Liver (tissue), 9 donors: ENCODE measurements around the gene NAP1L4. TPM values are rescaled to one million over a fixed set of nuclear protein-coding genes. Genes with fewer than 3 reads are reported as not detected.

Experiments
- DNase-seq: peaks from one replicate; pipeline ENCODE4 v3.0.0-alpha.2; 2017; ENCODE audit warnings: low spot score
- H3K27ac ChIP-seq, 2 donors: one replicate each; pipeline ENCODE4 v1.7.0; 2013; ENCODE audit warnings: inconsistent platforms in 2 of 2, low read length in 2 of 2, control low read depth in 1 of 2, low read depth in 1 of 2, mild to moderate bottlenecking in 1 of 2
- H3K27me3 ChIP-seq, 4 donors: one replicate each; pipeline versions ENCODE4 v1.6.1 to v1.7.0; 2013; ENCODE audit warnings: low read length in 3 of 4, inconsistent platforms in 1 of 4, mild to moderate bottlenecking in 1 of 4, moderate library complexity in 1 of 4; ENCODE audit not compliant: control insufficient read depth in 4 of 4, insufficient read depth in 4 of 4
- H3K36me3 ChIP-seq, 4 donors: one replicate each; pipeline versions ENCODE4 v1.6.1 to v1.7.0; 2013; ENCODE audit warnings: low read length in 3 of 4, mild to moderate bottlenecking in 3 of 4, low read depth in 1 of 4, moderate library complexity in 1 of 4; ENCODE audit not compliant: control insufficient read depth in 4 of 4, insufficient read depth in 3 of 4
- H3K4me1 ChIP-seq, 4 donors: one replicate each; pipeline versions ENCODE4 v1.6.1 to v1.7.0; 2013; ENCODE audit warnings: low read length in 3 of 4, mild to moderate bottlenecking in 3 of 4, moderate library complexity in 1 of 4; ENCODE audit not compliant: control insufficient read depth in 4 of 4, insufficient read depth in 4 of 4
- H3K4me3 ChIP-seq, 3 donors: one replicate each; pipeline versions ENCODE4 v1.6.1 to v1.7.0; 2013; ENCODE audit warnings: low read length in 3 of 3, control low read depth in 1 of 3, low read depth in 1 of 3, mild to moderate bottlenecking in 1 of 3
- H3K9ac ChIP-seq, 2 donors: one replicate each; pipeline ENCODE4 v1.7.0; 2013; ENCODE audit warnings: low read length in 2 of 2, mild to moderate bottlenecking in 2 of 2, moderate library complexity in 2 of 2, control low read depth in 1 of 2, low read depth in 1 of 2
- H3K9me3 ChIP-seq, 4 donors: one replicate each; pipeline versions ENCODE4 v1.6.1 to v1.7.0; 2013; ENCODE audit warnings: low read length in 3 of 4; ENCODE audit not compliant: control insufficient read depth in 4 of 4
- EGR1 ChIP-seq, 2 donors: IDR thresholded peaks; 2 replicates each; pipeline ENCODE4 v1.6.1; 2016 to 2018; ENCODE audit warnings: antibody characterized with exemption in 2 of 2, low read depth in 2 of 2
- FOXA1 ChIP-seq: IDR thresholded peaks from 2 replicates; pipeline ENCODE4 v1.6.1; 2016; ENCODE audit warnings: antibody characterized with exemption
- FOXA2 ChIP-seq: IDR thresholded peaks from 2 replicates; pipeline ENCODE4 v1.6.1; 2016; ENCODE audit warnings: antibody characterized with exemption
- GABPA ChIP-seq, 2 donors: IDR thresholded peaks in 1 of 2; conservative IDR thresholded peaks in 1 of 2; 2 replicates each; pipeline ENCODE4 v1.6.1; 2016; ENCODE audit warnings: antibody characterized with exemption in 2 of 2, mild to moderate bottlenecking in 1 of 2, moderate library complexity in 1 of 2
- HNF4A ChIP-seq, 2 donors: conservative IDR thresholded peaks; 2 replicates each; pipeline ENCODE4 v1.6.1; 2016; ENCODE audit warnings: antibody characterized with exemption in 2 of 2, mild to moderate bottlenecking in 2 of 2
- HNF4G ChIP-seq: IDR thresholded peaks from 2 replicates; pipeline ENCODE4 v1.6.1; 2016; ENCODE audit warnings: antibody characterized with exemption
- JUND ChIP-seq, 2 donors: IDR thresholded peaks; 2 replicates each; pipeline ENCODE4 v1.6.1; 2016; ENCODE audit warnings: antibody characterized with exemption in 2 of 2
- NR2F2 ChIP-seq: IDR thresholded peaks from 2 replicates; pipeline ENCODE4 v1.6.1; 2016; ENCODE audit warnings: antibody characterized with exemption
- RAD21 ChIP-seq, 2 donors: IDR thresholded peaks; 2 replicates each; pipeline ENCODE4 v1.6.1; 2016; ENCODE audit warnings: antibody characterized with exemption in 2 of 2, mild to moderate bottlenecking in 2 of 2
- RXRA ChIP-seq, 2 donors: IDR thresholded peaks; 2 replicates each; pipeline ENCODE4 v1.6.1; 2017 to 2018; ENCODE audit warnings: antibody characterized with exemption in 2 of 2, mild to moderate bottlenecking in 1 of 2
- SP1 ChIP-seq: IDR thresholded peaks from 2 replicates; pipeline ENCODE4 v1.6.1; 2018; ENCODE audit warnings: antibody characterized with exemption, mild to moderate bottlenecking
- TAF1 ChIP-seq: conservative IDR thresholded peaks from 2 replicates; pipeline ENCODE4 v1.6.1; 2016; ENCODE audit warnings: antibody characterized with exemption, mild to moderate bottlenecking
- YY1 ChIP-seq: IDR thresholded peaks from 2 replicates; pipeline ENCODE4 v1.6.1; 2016; ENCODE audit warnings: antibody characterized with exemption, mild to moderate bottlenecking
- WGBS: extraction: QIAGEN DNeasy Blood & Tissue Kit; methylation state at CpG from one replicate; pipeline ENCODE4 v1.1.7; 2013; 5-methylcytosine and 5-hydroxymethylcytosine counted together
- polyA plus RNA-seq, 2 donors: library from polyadenylated mRNA; stranded (reverse) in 1 of 2; unstranded in 1 of 2; fragments of 200-250 nt in 1 of 2; fragments of >200 nt in 1 of 2; fragmentation: Nextera tagmentation in 1 of 2; extraction: Ambion mirVana in 1 of 2; gene quantifications; one replicate each; pipeline versions ENCODE4 v1.2.1 to v1.2.3, GENCODE V29; 2013 to 2015
- total RNA-seq, 2 donors: library from RNA; depleted of rRNA; stranded (reverse); fragments of >200 nt; gene quantifications; one replicate each; pipeline ENCODE4 v1.2.3, GENCODE V29; 2014
- TF ChIP-seq, protein P1 (sequence below): IDR thresholded peaks from 2 replicates; pipeline ENCODE4 v1.6.1; 2016; ENCODE audit warnings: antibody characterized with exemption
- TF ChIP-seq, protein P2 (sequence below): IDR thresholded peaks from 2 replicates; pipeline ENCODE4 v1.6.1; 2016; ENCODE audit warnings: antibody characterized with exemption
- TF ChIP-seq, protein P3 (sequence below): fragments of 150-350 bp; IDR thresholded peaks from 2 replicates; pipeline ENCODE4 v1.5.1; 2017; ENCODE audit warnings: improper control_type of control experiment, low read depth, low read length; ENCODE audit not compliant: missing input control
- TF ChIP-seq, protein P4 (sequence below): IDR thresholded peaks from 2 replicates; pipeline ENCODE4 v1.6.1; 2016; ENCODE audit warnings: antibody characterized with exemption, mild to moderate bottlenecking
- TF ChIP-seq, protein P5 (sequence below): IDR thresholded peaks from 2 replicates; pipeline ENCODE4 v1.6.1; 2016; ENCODE audit warnings: antibody characterized with exemption
- donor health status: healthy.
- donor health status: healthy.
- donor health status: healthy.
- donor health status: healthy.
- donor health status: healthy.

NAP1L4 gene
- total and polyA plus RNA-seq, 4 donors = 33.2 to 110 (median 46.7) TPM

DNA sequence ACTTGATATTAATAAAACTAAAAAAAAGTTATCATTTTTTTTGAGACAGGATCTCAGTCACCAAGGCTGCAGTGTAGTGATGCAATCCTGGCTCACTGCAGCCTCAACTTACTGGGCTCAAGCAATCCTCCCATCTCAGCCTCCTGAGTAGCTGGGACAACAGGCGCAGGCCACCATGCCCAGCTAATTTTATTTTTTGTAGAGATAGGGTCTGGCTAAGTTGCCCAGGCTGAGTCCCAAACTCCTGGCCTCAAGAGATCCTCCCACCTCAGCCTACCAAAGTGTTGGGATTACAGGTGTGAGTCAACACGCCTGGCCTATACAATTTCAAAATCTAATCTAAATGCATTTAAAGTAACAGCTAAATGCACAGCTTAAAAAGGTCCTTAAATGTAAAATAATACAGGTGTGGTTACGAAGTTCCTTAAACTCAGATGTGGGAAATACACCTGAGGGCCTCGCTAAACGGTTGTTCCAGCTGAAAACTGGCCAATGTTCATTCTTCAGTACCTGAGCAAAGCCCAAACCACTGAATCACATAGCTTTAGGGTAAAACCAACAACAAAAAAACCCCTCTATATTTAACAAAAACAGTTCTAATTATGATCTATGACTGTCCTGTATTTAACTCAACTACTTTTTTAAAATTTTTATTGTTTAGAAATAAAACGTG, 11.8 kb downstream of the NAP1L4 start:
- no peak for DNase-seq
- Histone ChIP-seq H3K4me1 (peaks cover 0 to 11% (median 7%) of the 10 kb centered on the region in 4 donors), H3K9ac (no peak overlapping the region), H3K4me3 (no peak overlapping the region), H3K36me3 (peaks cover 2 to 27% (median 24%) of the 10 kb centered on the region in 4 donors), H3K27ac (no peak overlapping the region), H3K9me3 (no peaks in the 10 kb centered on the region), H3K27me3 (no peaks in the 10 kb centered on the region)
- TF ChIP-seq RAD21 (IDR thresholded peaks at IDR 0.05) = no peak
- TF ChIP-seq, protein P1, sequence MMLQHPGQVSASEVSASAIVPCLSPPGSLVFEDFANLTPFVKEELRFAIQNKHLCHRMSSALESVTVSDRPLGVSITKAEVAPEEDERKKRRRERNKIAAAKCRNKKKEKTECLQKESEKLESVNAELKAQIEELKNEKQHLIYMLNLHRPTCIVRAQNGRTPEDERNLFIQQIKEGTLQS = no peak
- TF ChIP-seq SP1 = no peak
- TF ChIP-seq, protein P2, sequence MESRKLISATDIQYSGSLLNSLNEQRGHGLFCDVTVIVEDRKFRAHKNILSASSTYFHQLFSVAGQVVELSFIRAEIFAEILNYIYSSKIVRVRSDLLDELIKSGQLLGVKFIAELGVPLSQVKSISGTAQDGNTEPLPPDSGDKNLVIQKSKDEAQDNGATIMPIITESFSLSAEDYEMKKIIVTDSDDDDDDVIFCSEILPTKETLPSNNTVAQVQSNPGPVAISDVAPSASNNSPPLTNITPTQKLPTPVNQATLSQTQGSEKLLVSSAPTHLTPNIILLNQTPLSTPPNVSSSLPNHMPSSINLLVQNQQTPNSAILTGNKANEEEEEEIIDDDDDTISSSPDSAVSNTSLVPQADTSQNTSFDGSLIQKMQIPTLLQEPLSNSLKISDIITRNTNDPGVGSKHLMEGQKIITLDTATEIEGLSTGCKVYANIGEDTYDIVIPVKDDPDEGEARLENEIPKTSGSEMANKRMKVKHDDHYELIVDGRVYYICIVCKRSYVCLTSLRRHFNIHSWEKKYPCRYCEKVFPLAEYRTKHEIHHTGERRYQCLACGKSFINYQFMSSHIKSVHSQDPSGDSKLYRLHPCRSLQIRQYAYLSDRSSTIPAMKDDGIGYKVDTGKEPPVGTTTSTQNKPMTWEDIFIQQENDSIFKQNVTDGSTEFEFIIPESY = no peak
- TF ChIP-seq, protein P3, sequence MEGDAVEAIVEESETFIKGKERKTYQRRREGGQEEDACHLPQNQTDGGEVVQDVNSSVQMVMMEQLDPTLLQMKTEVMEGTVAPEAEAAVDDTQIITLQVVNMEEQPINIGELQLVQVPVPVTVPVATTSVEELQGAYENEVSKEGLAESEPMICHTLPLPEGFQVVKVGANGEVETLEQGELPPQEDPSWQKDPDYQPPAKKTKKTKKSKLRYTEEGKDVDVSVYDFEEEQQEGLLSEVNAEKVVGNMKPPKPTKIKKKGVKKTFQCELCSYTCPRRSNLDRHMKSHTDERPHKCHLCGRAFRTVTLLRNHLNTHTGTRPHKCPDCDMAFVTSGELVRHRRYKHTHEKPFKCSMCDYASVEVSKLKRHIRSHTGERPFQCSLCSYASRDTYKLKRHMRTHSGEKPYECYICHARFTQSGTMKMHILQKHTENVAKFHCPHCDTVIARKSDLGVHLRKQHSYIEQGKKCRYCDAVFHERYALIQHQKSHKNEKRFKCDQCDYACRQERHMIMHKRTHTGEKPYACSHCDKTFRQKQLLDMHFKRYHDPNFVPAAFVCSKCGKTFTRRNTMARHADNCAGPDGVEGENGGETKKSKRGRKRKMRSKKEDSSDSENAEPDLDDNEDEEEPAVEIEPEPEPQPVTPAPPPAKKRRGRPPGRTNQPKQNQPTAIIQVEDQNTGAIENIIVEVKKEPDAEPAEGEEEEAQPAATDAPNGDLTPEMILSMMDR = no peak
- TF ChIP-seq FOXA2 = no peak
- no peak for TF ChIP-seq HNF4G
- TF ChIP-seq RXRA (IDR thresholded peaks at IDR 0.05) = no peak
- no peak for TF ChIP-seq HNF4A (conservative IDR thresholded peaks at IDR 0.05)
- no peak for TF ChIP-seq EGR1 (IDR thresholded peaks at IDR 0.05; ENCODE audit: low read depth in 2 of 2)
- no peak for TF ChIP-seq TAF1
- no peak for TF ChIP-seq YY1
- TF ChIP-seq FOXA1 = no peak
- TF ChIP-seq, protein P4, sequence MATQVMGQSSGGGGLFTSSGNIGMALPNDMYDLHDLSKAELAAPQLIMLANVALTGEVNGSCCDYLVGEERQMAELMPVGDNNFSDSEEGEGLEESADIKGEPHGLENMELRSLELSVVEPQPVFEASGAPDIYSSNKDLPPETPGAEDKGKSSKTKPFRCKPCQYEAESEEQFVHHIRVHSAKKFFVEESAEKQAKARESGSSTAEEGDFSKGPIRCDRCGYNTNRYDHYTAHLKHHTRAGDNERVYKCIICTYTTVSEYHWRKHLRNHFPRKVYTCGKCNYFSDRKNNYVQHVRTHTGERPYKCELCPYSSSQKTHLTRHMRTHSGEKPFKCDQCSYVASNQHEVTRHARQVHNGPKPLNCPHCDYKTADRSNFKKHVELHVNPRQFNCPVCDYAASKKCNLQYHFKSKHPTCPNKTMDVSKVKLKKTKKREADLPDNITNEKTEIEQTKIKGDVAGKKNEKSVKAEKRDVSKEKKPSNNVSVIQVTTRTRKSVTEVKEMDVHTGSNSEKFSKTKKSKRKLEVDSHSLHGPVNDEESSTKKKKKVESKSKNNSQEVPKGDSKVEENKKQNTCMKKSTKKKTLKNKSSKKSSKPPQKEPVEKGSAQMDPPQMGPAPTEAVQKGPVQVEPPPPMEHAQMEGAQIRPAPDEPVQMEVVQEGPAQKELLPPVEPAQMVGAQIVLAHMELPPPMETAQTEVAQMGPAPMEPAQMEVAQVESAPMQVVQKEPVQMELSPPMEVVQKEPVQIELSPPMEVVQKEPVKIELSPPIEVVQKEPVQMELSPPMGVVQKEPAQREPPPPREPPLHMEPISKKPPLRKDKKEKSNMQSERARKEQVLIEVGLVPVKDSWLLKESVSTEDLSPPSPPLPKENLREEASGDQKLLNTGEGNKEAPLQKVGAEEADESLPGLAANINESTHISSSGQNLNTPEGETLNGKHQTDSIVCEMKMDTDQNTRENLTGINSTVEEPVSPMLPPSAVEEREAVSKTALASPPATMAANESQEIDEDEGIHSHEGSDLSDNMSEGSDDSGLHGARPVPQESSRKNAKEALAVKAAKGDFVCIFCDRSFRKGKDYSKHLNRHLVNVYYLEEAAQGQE = no peak
- TF ChIP-seq NR2F2 = no peak
- TF ChIP-seq, protein P5, sequence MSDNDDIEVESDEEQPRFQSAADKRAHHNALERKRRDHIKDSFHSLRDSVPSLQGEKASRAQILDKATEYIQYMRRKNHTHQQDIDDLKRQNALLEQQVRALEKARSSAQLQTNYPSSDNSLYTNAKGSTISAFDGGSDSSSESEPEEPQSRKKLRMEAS = no peak
- TF ChIP-seq JUND (IDR thresholded peaks at IDR 0.05) = no peak
- no peak for TF ChIP-seq GABPA (IDR thresholded peaks at IDR 0.05 in 1 of 2, conservative IDR thresholded peaks at IDR 0.05 in 1 of 2)
- 77% methylated on average over 6 of the region's 6 CpGs for WGBS
